Measurements from ENCODE around the gene TMEM30A. TPM values are rescaled to one million over a fixed set of nuclear protein-coding genes. Genes with fewer than 3 reads are reported as not detected.
A peak's percentile ranks its signal among the peaks of the same experiment; 100 is the strongest.

The TMEM30A gene
- total RNA-seq, 1 donor, result 126 TPM

GRCh38 chr6:75300531-75300855 lies 15.9 kb upstream of the TMEM30A start:
- no peaks in the 10 kb centered on the region for H4K20me1 ChIP-seq (ENCODE audit: insufficient read depth, low read length)
- H3K4me3 ChIP-seq (ENCODE audit: insufficient read depth, low read length), result no peak overlapping the region
- no peak overlapping the region for H2AFZ ChIP-seq (ENCODE audit: low read length)
- no peak for DNase-seq (ENCODE audit: insufficient read length, low spot score, missing footprints)
- no peaks in the 10 kb centered on the region for H3K4me1 ChIP-seq (ENCODE audit: insufficient read depth, low read length)
- H3K79me2 ChIP-seq (ENCODE audit: insufficient read depth, low read length), result no peaks in the 10 kb centered on the region
- H3K27me3 ChIP-seq (ENCODE audit: insufficient read depth, low read length), result peaks cover 4% of the 10 kb centered on the region
- TF ChIP-seq CTCF (IDR thresholded peaks at IDR 0.05; ENCODE audit: extremely low read depth, low read depth, low read length), result no peak
- H3K36me3 ChIP-seq (ENCODE audit: insufficient read depth, low read length), result no peaks in the 10 kb centered on the region
- no peaks in the 10 kb centered on the region for H3K9me3 ChIP-seq (ENCODE audit: low read depth, low read length)
- H3K4me2 ChIP-seq (ENCODE audit: insufficient read depth, low read length), result no peak overlapping the region
- no peak overlapping the region for H3K27ac ChIP-seq (ENCODE audit: low read depth, low read length)

GRCh38 chr6:75299801-75300530 lies 15.4 kb upstream of the TMEM30A start:
- Histone ChIP-seq H3K27me3 (ENCODE audit: insufficient read depth, low read length) (peaks cover 2% of the 10 kb centered on the region), H3K4me3 (ENCODE audit: insufficient read depth, low read length) (no peak overlapping the region), H3K27ac (ENCODE audit: low read depth, low read length) (no peak overlapping the region), H4K20me1 (ENCODE audit: insufficient read depth, low read length) (no peaks in the 10 kb centered on the region), H3K36me3 (ENCODE audit: insufficient read depth, low read length) (no peaks in the 10 kb centered on the region), H3K9me3 (ENCODE audit: low read depth, low read length) (no peaks in the 10 kb centered on the region), H3K79me2 (ENCODE audit: insufficient read depth, low read length) (no peaks in the 10 kb centered on the region), H2AFZ (ENCODE audit: low read length) (no peak overlapping the region), H3K4me1 (ENCODE audit: insufficient read depth, low read length) (no peaks in the 10 kb centered on the region), H3K4me2 (ENCODE audit: insufficient read depth, low read length) (no peak overlapping the region)
- no peak for DNase-seq (ENCODE audit: insufficient read length, low spot score, missing footprints)
- no peak for TF ChIP-seq CTCF (IDR thresholded peaks at IDR 0.05; ENCODE audit: extremely low read depth, low read depth, low read length)

DNA sequence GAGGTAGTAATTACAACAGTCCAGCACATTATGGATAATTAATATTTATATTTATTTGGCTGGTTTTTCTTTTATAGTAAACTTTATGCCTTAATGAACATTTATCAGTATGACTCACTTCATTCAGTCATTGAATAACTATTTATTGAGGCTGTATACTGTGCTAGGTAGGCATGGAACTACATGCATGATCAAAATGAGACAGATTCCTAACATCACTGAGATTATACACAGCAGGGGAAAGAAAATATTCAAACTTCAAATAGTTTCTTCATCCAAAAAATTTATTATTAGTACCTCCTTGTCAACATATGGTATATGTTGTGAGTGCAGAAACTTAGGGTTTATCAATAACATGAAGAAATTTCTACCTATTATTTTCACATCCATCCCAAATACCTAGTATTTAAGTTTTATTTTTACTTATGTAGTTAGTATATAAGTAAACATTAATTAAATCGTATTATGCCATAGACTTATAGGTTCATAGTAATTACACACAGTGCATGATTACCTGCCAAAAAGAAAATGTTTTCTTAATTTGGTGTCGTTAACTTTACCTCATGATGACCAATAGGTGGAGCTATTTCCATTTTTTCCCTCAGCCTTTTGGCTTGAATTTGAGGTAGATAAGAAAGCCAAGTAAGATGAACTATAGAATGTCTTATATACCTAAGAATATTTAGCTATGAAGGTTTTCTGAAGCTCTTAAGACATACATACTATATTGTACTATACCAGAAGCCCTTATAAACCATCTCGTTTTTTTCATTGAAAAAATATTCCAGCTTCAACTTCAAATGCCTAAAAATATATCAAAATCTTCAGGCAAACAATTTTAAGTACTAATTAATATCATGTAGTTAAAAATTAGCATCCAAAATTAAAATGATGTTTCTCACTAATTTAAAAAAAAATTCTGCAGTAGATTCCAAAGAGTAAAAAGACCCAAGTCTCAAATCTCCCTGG lies 12.5 kb upstream of the TMEM30A start:
- no peaks in the 10 kb centered on the region for H3K27me3 ChIP-seq (ENCODE audit: insufficient read depth, low read length)
- no peaks in the 10 kb centered on the region for H3K79me2 ChIP-seq (ENCODE audit: insufficient read depth, low read length)
- no peaks in the 10 kb centered on the region for H4K20me1 ChIP-seq (ENCODE audit: insufficient read depth, low read length)

More for the DNA sequence above, 12.5 kb upstream of the TMEM30A start:
- TF ChIP-seq CTCF (IDR thresholded peaks at IDR 0.05; ENCODE audit: extremely low read depth, low read depth, low read length), result peak; percentile 72
- Histone ChIP-seq H3K36me3 (ENCODE audit: insufficient read depth, low read length) (no peaks in the 10 kb centered on the region), H3K4me2 (ENCODE audit: insufficient read depth, low read length) (no peak overlapping the region), H3K4me3 (ENCODE audit: insufficient read depth, low read length) (no peak overlapping the region), H3K4me1 (ENCODE audit: insufficient read depth, low read length) (no peaks in the 10 kb centered on the region), H3K27ac (ENCODE audit: low read depth, low read length) (no peak overlapping the region), H2AFZ (ENCODE audit: low read length) (no peak overlapping the region), H3K9me3 (ENCODE audit: low read depth, low read length) (no peaks in the 10 kb centered on the region)
- peak; percentile 54 for DNase-seq (ENCODE audit: insufficient read length, low spot score, missing footprints)

Data from osteoblast (primary cell).